H1 (cell line): ENCODE results near the gene STOML1. TPM values are rescaled to one million over a fixed set of nuclear protein-coding genes. Genes with fewer than 3 reads are reported as not detected.

ENCODE experiments used
- CTCF ChIA-PET: fragments of 300-600 bp; sonication (Branson Sonifier 250); formaldehyde crosslinking; loops from one replicate; lab custom pipeline; 2021; ENCODE audit not compliant: partially characterized antibody; lab: Charles Lee
- POLR2A ChIA-PET: fragments of 300-600 bp; sonication (Branson Sonifier 250); formaldehyde crosslinking; loops from one replicate; lab custom pipeline; 2021; ENCODE audit warnings: inconsistent platforms; ENCODE audit not compliant: partially characterized antibody; lab: Charles Lee
- DNase-seq, 2 experiments: peaks; one replicate each; pipeline versions ENCODE4 v3.0.0 to v3.0.0-alpha.2; 2010 to 2022; ENCODE audit warnings: low spot score in 2 of 2, low read depth in 1 of 2, mixed read lengths in 1 of 2
- FAIRE-seq: peaks from 2 replicates; lab custom pipeline; 2011; peaks lifted over from hg19 to GRCh38; lab: Jason Lieb, UNC
- H2AFZ ChIP-seq: 2 replicates; pipeline ENCODE4 v1.8.1; 2012; ENCODE audit warnings: low read length, inconsistent platforms
- H2AK5ac ChIP-seq: 2 replicates; pipeline ENCODE4 v1.6.1; 2013; ENCODE audit warnings: low read depth, low read length
- H2BK120ac ChIP-seq: replicated peaks from 2 replicates; pipeline ENCODE3; 2013; ENCODE audit warnings: low read depth, low read length, inconsistent platforms
- H2BK12ac ChIP-seq: 2 replicates; pipeline ENCODE4 v1.6.1; 2013; ENCODE audit warnings: low read depth, low read length
- H2BK15ac ChIP-seq: 2 replicates; pipeline ENCODE4 v1.6.1; 2013; ENCODE audit warnings: low read length
- H2BK20ac ChIP-seq: 2 replicates; pipeline ENCODE4 v1.6.1; 2013; ENCODE audit warnings: low read length
- H2BK5ac ChIP-seq: 2 replicates; pipeline ENCODE4 v1.6.1; 2013; ENCODE audit warnings: low read depth, low read length
- H3K14ac ChIP-seq: 2 replicates; pipeline ENCODE4 v1.6.1; 2013; ENCODE audit warnings: inconsistent platforms; ENCODE audit not compliant: insufficient read length
- H3K18ac ChIP-seq: 2 replicates; pipeline ENCODE4 v1.6.1; 2013; ENCODE audit warnings: low read length; ENCODE audit errors: extremely low read depth
- H3K23ac ChIP-seq: 2 replicates; pipeline ENCODE4 v1.6.1; 2013; ENCODE audit warnings: inconsistent platforms; ENCODE audit not compliant: insufficient read length
- H3K23me2 ChIP-seq: 2 replicates; pipeline ENCODE4 v1.6.1; 2013; ENCODE audit warnings: low read depth, low read length
- H3K27ac ChIP-seq: 2 replicates; pipeline ENCODE4 v1.6.1; 2011; ENCODE audit warnings: low read depth, low read length, inconsistent platforms
- H3K27me3 ChIP-seq, 4 experiments: replicated peaks in 1 of 4; 1 replicate in 1 of 4; 2 replicates in 3 of 4; pipeline versions ENCODE4 v1.6.1 to v1.8.1; 2011 to 2013; ENCODE audit warnings: low read length in 3 of 4, mild to moderate bottlenecking in 3 of 4, inconsistent platforms in 2 of 4, mixed read lengths in 2 of 4, moderate library complexity in 1 of 4; ENCODE audit not compliant: control insufficient read depth in 3 of 4, insufficient read depth in 3 of 4; ENCODE audit errors: extremely low read depth in 1 of 4
- H3K36me3 ChIP-seq, 4 experiments: 2 replicates each; pipeline versions ENCODE4 v1.6.1 to v1.8.1; 2011 to 2013; ENCODE audit warnings: mild to moderate bottlenecking in 4 of 4, low read length in 3 of 4, moderate library complexity in 2 of 4, control low read depth in 1 of 4, inconsistent platforms in 1 of 4; ENCODE audit not compliant: insufficient read depth in 4 of 4, control insufficient read depth in 2 of 4
- H3K4ac ChIP-seq: replicated peaks from 2 replicates; pipeline ENCODE3; 2013; ENCODE audit warnings: low read length, low read depth, mixed read lengths, inconsistent platforms; ENCODE audit not compliant: insufficient read length
- H3K4me1 ChIP-seq, 4 experiments: replicated peaks in 1 of 4; 1 replicate in 1 of 4; 2 replicates in 3 of 4; pipeline versions ENCODE4 v1.6.1 to v1.8.1; 2011 to 2013; ENCODE audit warnings: low read length in 3 of 4, inconsistent platforms in 2 of 4, mixed read lengths in 1 of 4; ENCODE audit not compliant: insufficient read depth in 4 of 4, control insufficient read depth in 3 of 4
- H3K4me2 ChIP-seq, 2 experiments: 2 replicates each; pipeline versions ENCODE4 v1.6.1 to v1.8.1; 2011 to 2013; ENCODE audit warnings: low read depth in 2 of 2, low read length in 2 of 2, control low read depth in 1 of 2, inconsistent platforms in 1 of 2, mild to moderate bottlenecking in 1 of 2; ENCODE audit not compliant: insufficient read depth in 1 of 2
- H3K4me3 ChIP-seq, 4 experiments: fragments of 200-600, 300-600 bp in 1 of 4; sonication (generic), shearing (Covaris generic), sonication (Bioruptor Twin) in 1 of 4; 2 replicates each; pipeline versions ENCODE4 v1.5.1 to v1.8.1; 2011 to 2016; ENCODE audit warnings: low read length in 4 of 4, low read depth in 3 of 4, control low read depth in 2 of 4, inconsistent platforms in 2 of 4, mild to moderate bottlenecking in 2 of 4, mixed read lengths in 1 of 4, moderate library complexity in 1 of 4; ENCODE audit not compliant: insufficient read depth in 2 of 4; ENCODE audit errors: extremely low read depth in 1 of 4
- H3K56ac ChIP-seq: replicated peaks from 2 replicates; pipeline ENCODE3; 2013; ENCODE audit warnings: low read depth, mild to moderate bottlenecking, mixed read lengths, low read length, inconsistent platforms; ENCODE audit not compliant: insufficient read length
- H3K79me1 ChIP-seq: 2 replicates; pipeline ENCODE4 v1.6.1; 2013; ENCODE audit warnings: low read depth, low read length, control low read depth
- H3K79me2 ChIP-seq, 2 experiments: 2 replicates each; pipeline versions ENCODE4 v1.6.1 to v1.8.1; 2012 to 2013; ENCODE audit warnings: low read length in 2 of 2, mild to moderate bottlenecking in 2 of 2, inconsistent platforms in 1 of 2; ENCODE audit not compliant: insufficient read depth in 2 of 2, control insufficient read depth in 1 of 2
- H3K9ac ChIP-seq, 4 experiments: replicated peaks in 1 of 4; 1 replicate in 1 of 4; 2 replicates in 3 of 4; pipeline versions ENCODE4 v1.6.1 to v1.8.1; 2011 to 2013; ENCODE audit warnings: low read depth in 3 of 4, low read length in 3 of 4, control low read depth in 2 of 4, mild to moderate bottlenecking in 2 of 4, moderate library complexity in 2 of 4, inconsistent platforms in 1 of 4; ENCODE audit errors: extremely low read depth in 1 of 4
- H3K9me3 ChIP-seq, 2 experiments: 2 replicates each; pipeline versions ENCODE4 v1.6.1 to v1.8.1; 2012 to 2013; ENCODE audit warnings: mild to moderate bottlenecking in 2 of 2, moderate library complexity in 2 of 2, control low read depth in 1 of 2, inconsistent platforms in 1 of 2, low read depth in 1 of 2, low read length in 1 of 2, mixed read lengths in 1 of 2; ENCODE audit not compliant: insufficient read depth in 2 of 2
- H4K20me1 ChIP-seq, 2 experiments: replicated peaks in 1 of 2; 2 replicates each; pipeline versions ENCODE3 to v1.8.1; 2011 to 2013; ENCODE audit warnings: inconsistent platforms in 2 of 2, low read length in 2 of 2, mild to moderate bottlenecking in 1 of 2; ENCODE audit not compliant: insufficient read depth in 2 of 2, control insufficient read depth in 1 of 2
- H4K5ac ChIP-seq: 2 replicates; pipeline ENCODE4 v1.6.1; 2013; ENCODE audit warnings: low read length, low read depth, mixed read lengths, inconsistent platforms; ENCODE audit not compliant: insufficient read length
- H4K8ac ChIP-seq: 2 replicates; pipeline ENCODE4 v1.8.0; 2013; ENCODE audit warnings: mild to moderate bottlenecking, moderate library complexity, low read length, inconsistent platforms; ENCODE audit not compliant: insufficient read depth; ENCODE audit errors: extremely low read depth
- H4K91ac ChIP-seq: replicated peaks from 2 replicates; pipeline ENCODE3; 2013; ENCODE audit warnings: low read length, mixed read lengths, inconsistent platforms; ENCODE audit not compliant: insufficient read length
- BCL11A ChIP-seq, 2 experiments: IDR thresholded peaks; one replicate each; pipeline ENCODE4 v1.6.1; 2011; ENCODE audit warnings: low read depth in 2 of 2, low read length in 2 of 2, mild to moderate bottlenecking in 2 of 2
- E2F6 ChIP-seq: IDR thresholded peaks from 2 replicates; pipeline ENCODE4 v1.6.1; 2012; ENCODE audit warnings: inconsistent platforms
- RFX5 ChIP-seq: IDR thresholded peaks from 2 replicates; pipeline ENCODE4 v1.6.1; 2011; ENCODE audit warnings: low read depth, low read length, improper control_type of control experiment, borderline replicate concordance
- SIRT6 ChIP-seq: IDR thresholded peaks from one replicate; pipeline ENCODE4 v1.7.1; 2012; ENCODE audit warnings: low read length, inconsistent platforms
- TCF12 ChIP-seq: IDR thresholded peaks from 2 replicates; pipeline ENCODE4 v1.6.1; 2011; ENCODE audit warnings: low read depth, mild to moderate bottlenecking, low read length
- WGBS, 2 experiments: shearing (Covaris generic) in 1 of 2; methylation state at CpG; one replicate each; pipeline versions ENCODE4 v1.1.6 to v1.1.7; 2013 to 2015; ENCODE audit warnings: low lambda C conversion rate in 2 of 2, mixed read lengths in 2 of 2, inconsistent platforms in 1 of 2, low coverage in 1 of 2, missing lambda C conversion rate in 1 of 2; ENCODE audit not compliant: insufficient replicate concordance in 2 of 2, insufficient coverage in 1 of 2, insufficient read length in 1 of 2; ENCODE audit errors: extremely low coverage in 1 of 2, missing lambda C conversion rate in 1 of 2; 5-methylcytosine and 5-hydroxymethylcytosine counted together
- polyA plus RNA-seq, 7 experiments: library from polyadenylated mRNA; depleted of rRNA in 3 of 7; stranded (reverse) in 5 of 7; unstranded in 2 of 7; fragments of >200 nt in 5 of 7; fragments of 200-250 nt in 2 of 7; gene quantifications; 1 replicate in 5 of 7; 2 replicates in 1 of 7; 4 replicates in 1 of 7; pipeline versions ENCODE4 v1.2.1 to v1.2.3, GENCODE V29; 2011 to 2013; ENCODE audit warnings: missing spikeins in 2 of 7, mixed read lengths in 2 of 7
- total RNA-seq: library from RNA; stranded (reverse); fragmentation: NEBNext Ultra II Directional; extraction: Animal tissue kit (Norgen Biotek cat#: 25700); gene quantifications from 2 replicates; pipeline ENCODE4 v1.2.1, GENCODE V29; 2021

Gene STOML1
- total and polyA plus RNA-seq, 2 of the 8 experiments (the other 6 are each of a cell fraction or from before 2014, with no cell fraction given), result 2.6 to 3.2 TPM

GRCh38 chr15:74027688-74028087, 35.6 kb upstream of the STOML1 start:
- no peaks in the 10 kb centered on the region for H3K79me1 ChIP-seq
- H2AK5ac ChIP-seq, result no peak overlapping the region
- no peak overlapping the region for H3K18ac ChIP-seq
- peaks cover 0 to 7% of the 10 kb centered on the region in 2 experiments for H4K20me1 ChIP-seq
- H2BK5ac ChIP-seq, result no peak overlapping the region
- no peak for FAIRE-seq
- no peak overlapping the region for H3K23ac ChIP-seq
- no peak overlapping the region for H3K56ac ChIP-seq
- H3K4me1 ChIP-seq, result no peaks in the 10 kb centered on the region
- no peak overlapping the region for H2AFZ ChIP-seq
- H3K23me2 ChIP-seq, result no peaks in the 10 kb centered on the region
- H3K9ac ChIP-seq, result no peak overlapping the region
- H4K91ac ChIP-seq, result no peak overlapping the region
- no peak overlapping the region for H2BK120ac ChIP-seq
- H2BK20ac ChIP-seq, result no peak overlapping the region
- no peaks in the 10 kb centered on the region for H3K27me3 ChIP-seq
- 78% methylated on average over 3 of the region's 3 CpGs; no CpG with 5 or more reads in 1 of the 2 experiments for WGBS, 2 experiments
- no peak overlapping the region for H3K4ac ChIP-seq
- H3K79me2 ChIP-seq, result no peaks in the 10 kb centered on the region
- H2BK15ac ChIP-seq, result no peak overlapping the region
- CTCF ChIA-PET, result interaction anchor here (0.7 to 1.5 kb wide), 8 partner anchors 9 to 573 kb away, joined by 3 to 12 read pairs (median 3); no protein-coding TSS in a partner anchor
- H3K4me2 ChIP-seq, result no peak overlapping the region
- H4K8ac ChIP-seq, result no peak overlapping the region; the same call in 1 of the 2 replicates
- H2BK12ac ChIP-seq, result no peak overlapping the region
- no peak for TF ChIP-seq RFX5
- no peak for TF ChIP-seq E2F6
- no peak for TF ChIP-seq BCL11A (IDR thresholded peaks at IDR 0.05; ENCODE audit: low read depth in 2 of 2, low read length in 2 of 2)
- TF ChIP-seq SIRT6, result no peak
- TF ChIP-seq TCF12, result no peak
- POLR2A ChIA-PET, result interaction anchor here (1.3 kb wide), 1 partner anchor 9 kb away, joined by 9 read pairs; no protein-coding TSS in a partner anchor
- no peak overlapping the region for H4K5ac ChIP-seq
- no peak overlapping the region for H3K14ac ChIP-seq
- no peaks in the 10 kb centered on the region for H3K9me3 ChIP-seq
- H3K4me3 ChIP-seq, result no peak overlapping the region
- H3K27ac ChIP-seq, result no peak overlapping the region
- DNase-seq, result no peak
- H3K36me3 ChIP-seq, result peaks cover 0 to 11% (median 5%) of the 10 kb centered on the region in 4 experiments; a peak in 6 of 8 replicates
